NOMO-1 (cell line): ENCODE data around the gene NRIP3.
"Not testable (repeated sequence)": the region's sequence is repeated elsewhere in the genome, so short reads cannot be mapped to it uniquely, and the experiment has no call there.

Experiments
- DNase-seq, 2 experiments: peaks; one replicate each; lab custom pipeline; 2025; ENCODE audit not compliant: unreplicated experiment in 2 of 2; lab: John Stamatoyannopoulos, UW

Gene NRIP3

DNA sequence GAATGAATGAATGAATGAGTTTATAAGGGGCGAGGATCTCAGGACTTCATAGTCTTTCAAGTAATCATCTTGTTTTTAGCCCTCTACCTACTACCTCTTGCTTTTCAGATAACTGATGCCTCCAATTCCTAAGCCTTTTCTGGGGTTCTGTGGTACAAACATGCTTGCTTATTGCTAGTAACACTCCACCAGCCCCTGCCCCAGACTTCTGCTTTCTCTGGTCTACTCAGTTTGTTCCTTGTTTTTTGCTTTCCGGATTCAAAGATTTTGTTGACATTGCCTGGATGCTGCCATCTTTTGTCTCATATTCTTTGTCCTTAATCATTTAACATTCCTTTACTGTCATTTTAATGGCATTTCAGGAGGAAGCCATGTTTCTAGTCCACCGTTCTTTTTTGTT lies 30.7 kb downstream of the NRIP3 start:
- no peak for DNase-seq

DNA sequence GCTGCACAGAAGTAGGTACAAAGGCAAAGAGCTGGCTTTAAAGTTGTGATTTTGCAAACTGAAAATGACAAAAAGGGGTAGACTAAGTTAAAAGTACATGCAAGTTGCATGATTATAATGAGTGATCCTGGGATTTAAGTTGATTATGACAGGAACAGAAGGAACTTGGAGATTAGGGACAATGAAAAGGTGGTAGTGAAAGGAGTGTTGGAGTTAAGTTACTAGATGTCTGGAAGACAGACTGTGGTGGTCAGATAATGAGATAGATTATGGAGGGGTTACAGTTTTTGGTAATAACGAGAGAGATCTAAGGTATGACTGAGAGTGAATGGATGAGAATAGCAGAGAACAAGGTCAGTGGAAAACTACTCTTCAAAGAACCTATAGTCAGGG lies 31.9 kb downstream of the NRIP3 start:
- no peak for DNase-seq

DNA sequence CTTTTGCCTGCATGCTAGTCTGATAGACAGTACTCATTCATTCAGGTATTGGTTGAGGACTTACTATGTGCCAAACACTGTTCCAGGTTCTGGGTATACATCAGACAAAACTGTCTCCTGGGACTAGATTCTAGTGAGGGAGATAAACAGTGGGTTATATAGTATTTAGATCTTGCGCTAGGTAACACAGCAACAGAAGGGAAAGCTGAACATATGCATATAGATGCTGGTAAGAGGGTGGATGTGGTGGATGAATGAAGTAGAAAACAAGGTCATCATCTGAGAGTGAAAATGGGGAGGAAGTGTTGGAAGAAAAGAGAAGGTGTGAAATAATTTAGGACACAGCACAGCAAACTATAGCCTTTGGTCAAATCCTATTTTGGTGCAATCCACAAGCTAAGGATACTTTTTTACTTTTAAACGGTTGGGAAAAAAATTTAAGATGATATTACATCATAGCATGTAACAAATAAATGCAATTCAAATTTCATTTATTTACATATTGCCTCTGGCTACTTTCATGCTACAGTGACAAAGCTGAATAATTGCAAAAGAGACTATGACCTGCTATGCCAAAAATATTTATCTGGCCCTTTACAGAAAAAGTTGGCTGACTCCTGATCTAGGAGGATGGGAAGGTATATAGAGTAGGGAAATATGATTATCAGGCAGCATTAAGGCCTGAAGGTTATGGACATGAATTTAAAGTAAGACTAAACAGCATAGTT lies 32.4 kb downstream of the NRIP3 start:
- DNase-seq, result no peak

DNA sequence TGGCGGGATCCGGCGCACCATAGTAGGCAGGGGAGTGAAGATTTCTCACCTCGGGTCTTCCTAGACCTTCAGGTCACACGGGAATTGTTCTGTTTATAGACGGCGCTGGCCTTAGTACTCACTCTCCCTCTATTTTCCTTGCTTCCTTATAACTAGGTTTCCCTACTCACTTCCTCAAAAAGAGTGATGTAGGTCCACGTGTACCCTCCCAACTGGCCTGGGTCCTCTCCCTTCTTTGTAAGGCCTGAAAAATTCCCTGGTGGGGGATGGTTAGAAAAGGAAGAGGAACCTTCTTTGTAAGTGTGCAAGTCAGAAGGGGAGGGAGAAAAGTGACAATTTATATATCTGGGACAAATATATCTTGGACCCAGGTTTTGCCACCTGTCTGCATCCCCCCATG lies 36.6 kb downstream of the NRIP3 start:
- no peak for DNase-seq

DNA sequence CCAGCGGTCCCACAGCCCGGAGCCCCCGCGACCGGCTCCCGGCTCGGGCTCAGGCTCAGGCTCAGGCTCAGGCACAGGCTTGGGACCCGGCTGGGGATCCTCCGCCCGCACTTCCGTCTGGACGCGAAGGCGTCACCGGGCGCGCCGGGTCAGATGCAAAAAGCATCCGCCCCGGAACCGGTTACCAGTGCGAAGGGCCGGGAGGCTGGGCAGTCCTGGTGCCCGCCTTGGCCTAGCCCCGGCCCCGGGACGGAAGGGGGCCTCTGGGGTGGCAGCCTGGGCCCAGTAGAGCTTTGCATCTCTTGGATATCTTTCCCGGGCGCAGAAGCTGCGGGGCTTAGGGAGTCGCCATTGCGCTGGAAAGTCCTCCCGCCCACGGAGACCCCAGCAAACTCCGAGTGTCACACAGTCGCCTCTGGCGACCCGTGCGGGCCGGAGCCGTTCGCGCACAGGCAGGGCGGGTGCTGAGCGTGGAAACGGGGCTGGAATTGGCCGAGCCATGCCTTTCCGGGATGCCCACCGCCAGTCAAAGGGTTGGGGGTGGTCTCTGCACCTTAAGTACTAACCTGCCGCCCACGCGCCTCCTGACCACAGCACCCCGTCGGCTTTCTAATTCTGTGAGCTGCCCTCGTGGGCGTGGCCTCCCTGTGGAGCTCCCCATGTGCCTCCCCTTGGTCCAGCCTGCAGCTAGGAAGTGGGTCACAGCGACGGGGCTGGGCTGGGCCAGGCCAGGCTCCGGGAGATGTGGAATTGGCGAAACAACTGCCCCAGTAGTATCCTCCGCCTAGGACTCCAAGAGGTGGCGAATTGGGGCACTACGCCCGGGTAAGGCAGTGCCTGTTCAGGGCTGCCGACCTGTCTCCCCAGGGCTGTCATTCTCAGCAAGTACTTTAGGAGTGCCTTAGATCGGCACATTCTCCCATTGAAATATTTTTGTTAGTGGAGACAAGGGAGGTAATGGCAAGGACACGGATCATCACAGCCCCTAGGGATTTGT lies 39.2 kb downstream of the NRIP3 start, which contains the start of gene TMEM9B:
TSS of gene TMEM9B (minus strand) at position 119 of the 997 bp plus-strand sequence. CDS start 129 bp downstream, outside the sequence.
- peak; percentile 89 for DNase-seq

DNA sequence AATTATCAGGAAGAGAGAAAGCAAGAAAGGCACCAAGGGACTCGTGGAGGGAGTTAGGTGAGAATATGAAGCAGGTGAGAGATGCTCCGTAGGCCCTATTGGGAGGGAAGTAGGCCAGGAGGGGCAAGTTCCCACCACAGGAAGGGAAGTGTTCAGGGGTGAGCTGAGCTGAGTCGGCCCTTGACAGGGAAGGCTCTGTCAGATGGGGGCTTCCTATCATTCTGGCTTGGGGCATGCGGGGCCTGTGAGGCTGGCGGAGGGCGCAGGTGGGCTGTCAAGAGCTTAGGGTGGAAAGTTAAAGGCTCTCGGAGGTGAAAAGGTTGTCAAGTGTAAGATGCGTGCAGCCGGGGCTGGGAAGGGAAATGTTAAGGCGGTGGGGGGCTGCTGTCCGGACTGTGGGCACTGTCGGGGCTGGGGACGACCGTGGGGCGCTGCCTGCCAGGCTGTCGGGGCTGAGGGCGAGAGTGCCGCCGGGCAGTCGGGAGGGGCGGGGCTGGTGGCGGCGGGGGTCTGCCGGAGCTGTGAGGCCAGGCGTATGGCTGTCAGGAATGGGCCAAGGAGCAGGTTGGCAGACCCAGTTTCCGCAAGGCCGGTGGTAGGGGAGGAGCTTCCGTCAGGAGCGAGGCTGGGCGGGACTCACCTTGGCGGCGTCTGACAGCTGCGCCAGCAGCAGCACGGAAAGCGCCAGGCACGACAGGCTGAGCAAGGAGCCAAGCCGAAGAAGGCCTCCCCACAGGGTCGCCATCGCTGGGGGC lies 40.1 kb downstream of the NRIP3 start:
- peak; percentile 77 to 86 for DNase-seq

DNA sequence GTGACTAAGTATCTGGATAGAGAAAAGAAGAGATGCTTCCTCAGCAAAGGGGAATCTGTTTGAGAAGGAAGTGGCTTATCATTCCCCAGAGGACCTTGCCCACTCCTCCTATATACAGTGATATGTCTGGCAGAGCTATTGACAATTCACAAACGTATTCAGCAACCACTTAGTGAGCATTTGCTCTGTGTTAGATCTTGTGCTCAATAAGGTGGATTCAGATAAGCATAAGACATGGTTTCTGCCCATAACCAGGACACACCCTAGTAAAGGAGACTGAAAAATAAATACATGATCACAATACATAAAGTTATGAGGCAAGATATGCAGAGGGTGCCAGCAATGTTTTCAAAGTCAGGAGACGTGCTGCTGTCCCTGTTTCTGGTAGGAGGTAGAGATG lies 41.0 kb downstream of the NRIP3 start:
- DNase-seq, result no peak

DNA sequence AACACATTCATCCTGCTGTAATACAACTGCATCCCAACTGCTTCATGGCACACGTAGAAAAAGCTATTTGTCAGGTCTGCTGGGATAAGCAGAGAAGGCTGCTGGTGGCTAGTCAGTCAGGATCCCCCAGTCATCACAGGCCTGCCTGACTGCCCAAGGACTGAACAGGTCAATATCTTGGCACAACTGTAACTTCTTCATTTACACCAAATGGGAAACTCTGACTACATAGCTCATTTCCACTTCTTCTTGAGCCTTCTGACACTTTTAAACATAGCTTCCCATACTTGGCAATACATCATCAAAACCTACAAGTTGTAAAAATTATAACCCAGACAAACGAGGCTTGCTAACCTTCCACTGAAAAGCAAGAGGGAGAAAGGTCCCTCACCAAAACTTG lies 42.4 kb downstream of the NRIP3 start:
- DNase-seq, result no peak

DNA sequence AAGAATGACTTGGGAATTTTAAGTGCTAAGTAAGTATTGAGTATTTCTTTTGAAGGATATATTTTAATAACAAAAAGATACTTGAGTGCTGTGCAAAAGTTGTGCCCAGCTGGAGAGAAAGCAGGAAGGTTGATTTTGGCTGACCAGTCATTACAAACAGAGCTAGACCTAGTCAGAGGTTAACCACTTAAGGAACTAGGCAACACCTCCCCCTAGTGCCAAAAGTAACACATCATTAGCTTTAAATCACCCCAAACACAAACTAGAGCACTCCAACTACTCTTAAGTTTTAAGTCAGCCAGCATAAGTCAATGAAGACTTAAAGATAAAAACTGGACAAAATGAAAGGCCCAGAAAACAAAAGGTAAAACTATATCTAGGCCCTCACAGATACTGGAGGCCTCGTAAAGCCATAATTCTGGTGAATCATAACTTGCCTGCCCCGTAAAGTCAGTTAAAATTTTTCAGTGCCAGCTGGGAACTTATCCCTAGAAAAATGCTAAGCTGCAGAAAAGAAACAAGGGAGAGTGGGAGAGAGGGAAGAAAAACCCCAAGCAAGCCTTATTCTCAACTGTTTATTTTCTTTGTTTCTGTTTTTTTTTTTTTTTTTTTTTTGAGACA lies 44.1 kb downstream of the NRIP3 start:
- DNase-seq, result peak; percentile 24 to 54

DNA sequence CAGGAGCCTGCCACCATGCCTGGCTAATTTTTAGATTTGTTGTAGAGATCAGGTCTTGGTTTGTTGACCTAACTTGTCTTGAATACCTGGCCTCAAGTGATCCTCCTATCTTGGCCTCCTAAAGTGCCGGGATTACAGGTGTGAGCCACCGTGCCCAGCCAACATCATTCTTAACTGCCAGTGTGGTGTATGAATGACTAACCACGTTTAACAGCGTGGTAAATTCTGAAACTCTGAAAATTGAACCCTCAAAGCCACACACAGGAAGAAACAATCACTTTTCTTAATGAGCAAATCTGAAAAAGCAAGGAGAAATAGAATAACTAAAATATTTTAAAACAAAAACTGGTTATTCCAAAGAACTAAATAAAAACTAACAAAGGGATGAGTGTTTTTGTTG lies 46.9 kb downstream of the NRIP3 start:
- DNase-seq, result no peak

DNA sequence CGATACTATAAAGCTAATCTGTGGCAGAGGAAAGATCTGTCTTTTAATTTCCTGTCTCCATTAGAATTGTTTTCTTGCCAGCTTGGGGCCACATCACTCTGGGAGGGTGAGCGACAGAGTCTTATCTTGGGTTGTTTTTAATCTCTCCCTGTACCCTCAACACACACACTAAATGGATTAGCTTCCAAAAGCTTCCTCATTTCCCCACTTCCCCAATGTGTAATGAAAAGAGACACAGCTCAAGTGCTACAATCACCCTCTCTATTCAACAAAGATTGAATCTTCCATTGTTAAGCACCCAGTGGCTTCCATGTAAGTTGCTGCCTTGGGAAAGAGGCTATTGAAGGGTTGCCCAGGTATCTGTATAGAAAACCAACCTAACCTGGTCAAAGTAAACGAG lies 54.9 kb downstream of the NRIP3 start:
- DNase-seq, result no peak

DNA sequence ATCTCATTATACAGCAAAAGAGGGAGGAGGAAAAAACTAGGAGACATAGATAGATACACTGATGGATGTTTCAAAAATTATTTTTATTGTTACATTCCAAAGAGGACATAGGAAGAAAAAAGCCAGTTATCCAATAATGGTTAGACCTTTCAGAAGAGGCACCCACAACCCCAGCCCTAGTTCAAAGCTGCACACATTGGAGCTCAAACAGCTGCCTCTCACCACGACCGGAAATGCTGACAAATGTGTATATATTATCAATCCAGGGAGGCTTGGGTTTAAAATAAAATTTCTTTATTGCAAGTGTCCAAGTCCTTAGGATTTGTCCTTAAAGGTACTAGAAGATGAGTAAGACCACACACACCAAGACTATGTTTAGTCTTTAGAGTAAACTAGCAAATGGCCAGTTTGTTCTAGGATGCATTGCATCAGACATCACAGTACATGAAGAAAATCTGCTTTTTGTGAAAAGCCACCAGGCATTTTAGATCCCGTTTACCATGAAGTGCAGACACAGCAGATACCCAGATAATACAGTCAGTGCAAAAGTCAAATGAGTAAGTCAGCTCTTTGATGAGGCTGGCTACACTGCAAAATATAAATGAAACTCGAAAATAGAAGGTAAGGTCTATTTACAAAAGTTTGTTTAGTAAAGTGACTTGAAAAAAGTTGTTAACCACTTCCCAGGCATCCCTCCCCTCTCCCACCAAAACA lies 56.4 kb downstream of the NRIP3 start:
- no peak for DNase-seq

DNA sequence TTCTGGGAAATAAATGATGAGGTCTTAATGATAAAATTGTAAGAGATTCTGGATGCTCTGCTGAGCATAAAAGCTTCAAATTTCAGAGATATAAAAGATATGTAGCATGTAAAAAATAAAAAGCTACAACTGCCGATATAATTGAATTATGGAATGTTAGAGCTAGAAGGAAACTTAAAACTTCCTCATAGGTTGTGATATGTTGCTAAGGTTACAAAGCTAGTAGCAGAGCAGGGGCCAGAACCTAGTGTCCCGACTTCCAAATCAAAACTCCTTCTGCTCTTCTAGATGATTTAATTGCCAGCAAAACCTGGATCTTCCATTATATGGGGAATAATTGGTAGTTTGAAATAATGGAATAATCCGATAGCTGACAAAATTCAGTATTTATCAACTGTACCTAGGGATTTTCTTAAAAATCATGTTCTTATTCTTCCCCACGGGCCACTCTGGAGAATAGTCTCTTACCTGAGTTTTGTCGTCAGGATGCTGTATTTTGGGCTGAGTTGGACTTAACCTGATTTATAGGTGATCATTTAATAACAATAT lies 61.2 kb downstream of the NRIP3 start, which contains the start of gene ASCL3:
TSS of gene ASCL3 (minus strand) at position 499 of the 549 bp plus-strand sequence. CDS start 4,855 bp downstream, outside the sequence.
- no peak for DNase-seq

DNA sequence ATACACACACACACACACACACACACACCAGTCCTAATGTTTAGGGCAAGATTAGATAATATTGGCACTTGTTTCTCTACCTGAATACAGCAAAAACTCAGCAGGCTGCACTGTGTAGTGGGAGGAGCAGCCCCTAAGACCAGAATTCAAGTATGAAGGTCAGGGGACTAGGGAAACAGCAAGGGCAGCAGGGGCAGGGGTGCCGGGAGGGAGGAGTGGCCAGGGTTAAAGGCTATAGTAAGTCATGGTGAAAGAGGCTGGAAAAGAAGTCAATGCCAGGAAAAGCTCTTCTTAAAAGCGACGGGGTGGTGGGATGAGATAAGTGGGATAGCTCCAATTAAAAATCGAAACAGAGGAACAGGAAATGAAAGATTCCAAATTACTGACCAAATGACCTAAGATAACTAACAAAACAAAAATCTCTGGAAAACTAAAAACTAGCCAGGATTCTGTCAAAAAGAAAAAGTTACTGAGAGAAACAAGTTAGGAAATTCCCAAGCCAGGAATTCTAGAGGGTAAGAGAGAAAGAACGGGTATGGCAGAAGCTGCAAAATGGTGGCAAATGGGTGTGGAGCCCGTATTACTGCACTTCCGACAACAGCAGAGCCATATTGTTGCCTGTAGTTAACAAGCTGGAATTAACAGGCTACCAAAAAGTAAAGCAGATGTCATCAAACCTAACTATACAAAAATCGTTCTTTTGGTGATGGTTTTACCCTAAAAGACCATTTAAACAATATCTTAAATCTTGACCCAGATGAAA lies 62.3 kb downstream of the NRIP3 start:
- DNase-seq, result no peak

DNA sequence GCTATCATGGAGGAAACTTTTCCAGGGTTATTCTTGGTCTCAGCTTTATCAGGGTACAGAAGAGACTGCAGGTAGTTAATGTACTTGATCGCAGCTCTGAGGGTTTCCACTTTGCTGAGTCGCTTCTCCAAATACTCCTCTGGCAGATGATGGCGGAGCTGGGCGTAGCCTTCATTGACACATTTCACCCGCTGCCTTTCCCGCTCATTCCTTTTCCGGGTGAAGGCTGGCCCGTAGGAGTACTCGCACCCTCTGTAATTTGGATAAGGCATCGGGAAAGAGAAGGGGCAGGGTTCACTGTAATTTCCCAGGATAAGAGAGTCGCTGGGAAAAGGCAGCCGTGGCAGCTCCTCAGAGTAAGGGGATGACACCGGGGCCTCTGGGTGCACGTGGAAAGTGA lies 66.1 kb downstream of the NRIP3 start:
- no peak for DNase-seq

DNA sequence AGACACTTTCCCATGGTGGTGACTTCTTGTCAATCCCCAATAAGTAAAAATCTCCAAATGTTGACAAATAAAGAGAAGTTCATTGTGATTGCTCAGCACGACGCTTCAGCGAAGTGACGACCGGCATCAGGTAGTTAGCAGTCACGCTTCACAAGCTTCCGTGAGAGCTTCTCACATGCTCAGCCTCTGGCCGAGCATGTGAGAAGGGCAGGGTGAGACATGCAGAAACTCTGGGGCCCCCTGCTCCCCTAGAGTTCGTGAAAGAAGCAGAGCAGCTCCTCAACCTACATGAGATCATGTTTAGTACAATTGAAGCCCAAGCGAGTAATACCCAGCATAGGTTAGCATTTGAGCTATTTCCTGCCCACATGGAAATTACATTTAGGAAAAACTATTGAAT lies 66.6 kb downstream of the NRIP3 start:
- DNase-seq, result no peak

DNA sequence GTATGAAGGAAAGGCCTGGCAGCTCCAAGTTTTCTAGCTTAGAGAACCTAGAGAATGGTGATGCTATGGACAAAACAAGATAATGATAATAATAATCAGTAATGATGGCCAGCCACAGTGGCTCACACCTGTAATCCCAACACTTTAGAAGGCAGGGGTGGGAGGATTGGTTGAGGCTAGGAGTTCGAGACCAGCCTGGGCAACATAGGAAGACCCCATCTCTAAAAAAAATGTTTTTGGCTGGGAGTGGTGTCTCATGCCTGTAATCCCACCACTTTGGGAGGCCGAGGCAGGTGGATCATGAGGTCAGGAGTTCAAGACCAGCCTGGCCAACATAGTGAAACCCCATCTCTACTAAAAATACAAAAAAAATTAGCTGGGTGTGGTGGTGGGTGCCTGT lies 68.0 kb downstream of the NRIP3 start:
- DNase-seq, result not testable (repeated sequence)

DNA sequence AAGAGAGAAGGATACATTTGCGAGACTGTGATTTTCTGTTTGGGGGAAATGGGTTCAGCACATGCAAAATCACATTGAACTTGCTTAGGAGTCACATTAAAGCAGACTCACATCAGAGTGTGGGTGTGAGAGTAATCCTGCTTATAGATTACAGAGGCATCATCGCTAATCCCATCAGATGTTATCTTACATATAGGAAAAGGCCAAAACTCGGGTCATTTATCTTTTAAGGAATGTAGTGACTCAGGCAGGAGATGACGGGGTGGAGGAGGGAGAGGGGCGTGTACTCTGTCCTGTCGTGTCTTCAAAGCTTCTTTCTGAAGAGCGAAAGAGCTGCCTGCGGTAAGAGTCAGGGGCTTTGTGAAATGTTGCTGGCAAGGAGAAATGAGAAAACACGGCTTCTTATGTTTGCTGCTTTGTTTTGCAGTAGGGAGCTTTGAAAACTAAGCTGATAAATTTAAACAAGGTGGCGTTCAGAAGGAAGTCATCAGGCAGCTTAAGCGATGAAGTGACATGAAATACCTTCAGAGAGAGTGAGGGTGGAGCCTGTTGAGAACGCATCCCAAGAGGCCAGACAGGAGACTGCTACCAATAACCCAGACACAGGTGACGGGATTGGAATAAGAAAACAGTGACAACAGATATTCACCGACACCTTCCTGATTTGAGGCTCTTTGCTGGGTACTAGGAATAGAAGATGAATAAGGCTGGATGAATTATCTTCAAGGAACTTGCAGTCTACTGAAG lies 68.9 kb downstream of the NRIP3 start:
- DNase-seq, result no peak
